A204.1 (cell line): Measurements from ENCODE around the gene SYNPO2.
A peak's percentile ranks its signal among the peaks of the same experiment; 100 is the strongest.
"Not testable (repeated sequence)": the region's sequence is repeated elsewhere in the genome, so short reads cannot be mapped to it uniquely, and the experiment has no call there.

Source experiments
- FAIRE-seq: peaks from 2 replicates; lab custom pipeline; 2012; peaks lifted over from hg19 to GRCh38; lab: Jason Lieb, UNC

The SYNPO2 gene, protein sequence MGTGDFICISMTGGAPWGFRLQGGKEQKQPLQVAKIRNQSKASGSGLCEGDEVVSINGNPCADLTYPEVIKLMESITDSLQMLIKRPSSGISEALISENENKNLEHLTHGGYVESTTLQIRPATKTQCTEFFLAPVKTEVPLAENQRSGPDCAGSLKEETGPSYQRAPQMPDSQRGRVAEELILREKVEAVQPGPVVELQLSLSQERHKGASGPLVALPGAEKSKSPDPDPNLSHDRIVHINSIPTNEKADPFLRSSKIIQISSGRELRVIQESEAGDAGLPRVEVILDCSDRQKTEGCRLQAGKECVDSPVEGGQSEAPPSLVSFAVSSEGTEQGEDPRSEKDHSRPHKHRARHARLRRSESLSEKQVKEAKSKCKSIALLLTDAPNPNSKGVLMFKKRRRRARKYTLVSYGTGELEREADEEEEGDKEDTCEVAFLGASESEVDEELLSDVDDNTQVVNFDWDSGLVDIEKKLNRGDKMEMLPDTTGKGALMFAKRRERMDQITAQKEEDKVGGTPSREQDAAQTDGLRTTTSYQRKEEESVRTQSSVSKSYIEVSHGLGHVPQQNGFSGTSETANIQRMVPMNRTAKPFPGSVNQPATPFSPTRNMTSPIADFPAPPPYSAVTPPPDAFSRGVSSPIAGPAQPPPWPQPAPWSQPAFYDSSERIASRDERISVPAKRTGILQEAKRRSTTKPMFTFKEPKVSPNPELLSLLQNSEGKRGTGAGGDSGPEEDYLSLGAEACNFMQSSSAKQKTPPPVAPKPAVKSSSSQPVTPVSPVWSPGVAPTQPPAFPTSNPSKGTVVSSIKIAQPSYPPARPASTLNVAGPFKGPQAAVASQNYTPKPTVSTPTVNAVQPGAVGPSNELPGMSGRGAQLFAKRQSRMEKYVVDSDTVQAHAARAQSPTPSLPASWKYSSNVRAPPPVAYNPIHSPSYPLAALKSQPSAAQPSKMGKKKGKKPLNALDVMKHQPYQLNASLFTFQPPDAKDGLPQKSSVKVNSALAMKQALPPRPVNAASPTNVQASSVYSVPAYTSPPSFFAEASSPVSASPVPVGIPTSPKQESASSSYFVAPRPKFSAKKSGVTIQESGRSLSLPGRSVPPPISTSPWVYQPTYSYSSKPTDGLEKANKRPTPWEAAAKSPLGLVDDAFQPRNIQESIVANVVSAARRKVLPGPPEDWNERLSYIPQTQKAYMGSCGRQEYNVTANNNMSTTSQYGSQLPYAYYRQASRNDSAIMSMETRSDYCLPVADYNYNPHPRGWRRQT

DNA sequence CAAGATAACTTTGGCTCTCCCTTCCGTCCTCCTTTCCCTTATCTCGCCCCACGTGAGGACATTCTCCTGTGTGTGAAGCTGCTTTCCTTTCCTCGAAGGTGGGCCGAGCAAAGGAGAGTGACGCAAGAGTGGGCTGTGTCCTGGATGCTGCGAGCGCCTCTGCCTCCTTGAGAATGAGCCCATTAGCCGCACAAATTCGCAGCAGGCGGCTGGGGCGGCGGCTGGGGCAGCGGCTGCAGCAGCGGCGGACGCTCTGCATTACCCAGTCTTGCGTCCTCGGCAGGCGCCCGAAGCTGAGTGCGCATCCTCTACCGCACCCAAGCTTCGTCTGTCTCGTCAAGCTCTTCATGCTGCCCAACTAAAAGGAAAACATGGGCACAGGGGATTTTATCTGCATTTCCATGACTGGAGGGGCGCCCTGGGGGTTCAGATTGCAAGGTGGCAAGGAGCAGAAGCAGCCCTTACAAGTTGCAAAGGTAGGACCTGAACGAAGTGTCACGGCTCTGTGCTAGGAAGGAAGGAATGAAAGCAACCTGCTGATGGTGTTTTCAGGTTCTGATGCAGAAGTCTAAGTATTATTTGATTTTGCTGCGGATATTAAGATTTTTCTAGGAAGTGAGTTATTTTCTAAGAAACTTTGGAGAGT is at the start of gene SYNPO2:
SYNPO2 (plus strand) TSS at position 189 of the 646 bp plus-strand sequence; CDS start at position 372, 183 bp downstream.
- no peak for FAIRE-seq

DNA sequence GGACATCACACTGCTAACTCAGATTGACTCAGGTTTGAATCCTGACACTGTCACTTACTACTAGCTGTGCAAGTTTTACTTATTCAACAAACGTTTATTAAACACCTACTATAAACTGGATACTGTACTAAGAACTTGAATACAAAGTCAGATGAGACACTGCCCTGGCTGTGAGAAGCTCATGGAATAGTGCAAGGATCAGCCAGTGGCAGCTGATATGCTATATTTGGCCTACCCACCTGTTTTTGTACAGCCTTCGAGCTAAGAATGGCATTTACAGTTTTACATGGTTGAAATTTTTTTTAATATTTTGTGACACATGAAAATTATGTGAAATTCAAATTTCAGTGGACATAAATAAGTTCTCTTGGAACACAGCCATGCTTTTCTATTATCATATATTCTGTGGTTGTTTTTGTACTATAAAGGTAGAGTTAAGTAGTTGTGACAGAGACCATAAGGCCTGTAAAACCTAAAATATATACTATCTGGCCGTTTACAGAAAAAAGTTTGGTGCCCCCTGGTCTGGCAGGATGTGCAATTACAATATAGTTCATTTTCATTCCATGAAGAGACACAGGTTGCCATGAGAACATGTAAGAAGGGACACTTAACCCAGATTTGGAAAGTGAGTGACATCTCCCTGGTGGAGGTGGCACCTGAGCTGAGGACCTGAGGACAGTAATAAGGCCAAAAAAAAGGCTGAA is 49.3 kb upstream of the SYNPO2 start:
- FAIRE-seq, result no peak

DNA sequence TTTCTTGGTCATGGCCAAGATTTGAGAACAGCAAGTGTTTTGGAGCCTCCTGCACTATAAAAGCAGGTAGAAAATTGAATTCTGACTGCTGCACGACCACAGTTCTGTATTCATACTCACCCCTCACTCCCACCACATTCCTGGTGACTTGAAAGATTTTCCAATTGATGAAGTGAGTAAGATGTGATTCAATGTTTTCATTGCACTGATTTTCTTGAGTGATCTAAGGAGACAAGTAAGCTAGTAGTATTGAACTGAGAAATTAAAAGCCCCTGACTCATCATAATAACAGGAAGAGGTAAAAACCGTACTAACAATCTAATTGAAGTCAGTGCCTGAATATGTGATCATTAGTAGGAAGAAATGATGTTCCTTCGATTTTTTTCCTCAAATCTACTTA is 46.6 kb upstream of the SYNPO2 start:
- FAIRE-seq, result no peak

DNA sequence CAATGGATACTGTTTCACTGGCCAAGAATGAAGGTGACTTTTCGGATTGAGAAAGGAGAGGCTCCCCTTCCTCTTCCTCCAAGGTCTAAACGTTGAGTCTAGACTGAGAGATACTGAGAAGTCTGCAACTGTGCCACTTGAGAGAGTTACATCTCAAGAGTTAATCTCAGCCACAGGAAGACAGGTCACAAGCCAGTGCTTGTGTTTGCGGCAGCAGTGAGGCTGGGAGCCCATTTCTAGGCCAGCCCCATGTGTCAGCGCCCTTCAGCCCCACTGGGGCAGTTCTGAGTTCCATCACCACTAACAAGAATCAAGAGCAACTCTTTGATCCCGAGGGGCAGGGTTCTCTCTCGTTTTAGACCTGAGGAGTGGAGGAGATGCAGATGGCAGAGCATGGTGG is 45.4 kb upstream of the SYNPO2 start:
- no peak for FAIRE-seq

DNA sequence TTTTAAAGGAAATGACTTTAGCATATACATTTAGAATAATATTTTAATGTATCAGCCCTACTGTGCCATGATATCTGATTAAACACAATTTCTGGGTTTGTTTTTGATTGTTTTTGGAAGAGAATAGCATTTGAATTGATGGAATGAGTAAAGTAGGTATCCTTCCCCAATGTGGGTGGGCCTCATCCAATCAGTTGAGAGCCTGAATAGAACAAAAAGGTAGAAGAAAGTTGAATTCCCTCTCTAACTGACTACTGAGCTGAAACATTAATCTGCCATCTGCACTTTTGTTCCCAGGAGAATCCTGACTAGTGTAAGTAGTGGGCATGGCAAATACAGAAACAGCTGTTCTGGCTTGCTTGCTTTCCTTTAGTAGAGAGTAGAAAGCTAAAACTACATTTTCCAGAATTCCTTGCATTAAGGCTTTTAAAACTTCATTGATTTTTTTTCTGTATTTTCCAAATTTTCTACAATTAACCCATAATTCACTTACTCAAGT is 43.1 kb upstream of the SYNPO2 start:
- FAIRE-seq, result no peak

DNA sequence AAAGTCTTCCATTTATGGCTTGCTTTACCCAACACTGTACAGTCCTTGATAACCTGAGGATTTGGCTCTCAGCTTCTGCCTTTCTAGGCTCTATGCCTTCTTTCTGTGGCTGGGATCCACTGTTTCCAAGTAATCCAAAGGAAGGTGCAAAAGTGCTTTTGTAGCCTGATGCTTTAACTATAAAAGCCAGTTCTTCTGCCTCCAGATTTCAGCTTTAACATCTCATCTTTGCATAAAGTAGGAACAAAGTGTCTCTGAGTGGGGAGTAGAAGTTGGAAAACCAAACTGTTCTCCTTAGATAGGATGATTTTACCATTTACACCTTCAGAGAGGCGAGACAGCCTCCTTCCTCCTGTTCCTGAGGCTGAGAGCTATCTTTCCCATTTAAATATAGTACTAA is 41.7 kb upstream of the SYNPO2 start:
- no peak for FAIRE-seq

DNA sequence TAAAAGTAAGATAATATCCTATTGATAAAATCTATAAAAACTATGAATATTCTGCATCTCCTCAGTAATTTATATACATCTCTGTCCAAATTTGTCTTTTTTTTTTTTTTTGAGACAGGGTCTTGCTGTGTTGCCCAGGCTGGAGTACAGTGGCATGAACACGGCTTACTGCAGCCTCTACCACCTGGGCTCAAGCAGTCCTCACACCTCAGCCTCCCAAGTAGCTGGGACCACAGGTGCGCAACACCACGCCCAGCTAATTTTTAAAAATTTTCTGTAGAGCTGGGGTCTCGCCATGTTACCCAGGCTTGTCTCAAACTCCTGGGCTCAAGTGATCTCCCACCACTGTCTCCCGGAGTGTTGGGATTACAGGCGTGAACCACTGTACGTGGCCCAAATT is 40.4 kb upstream of the SYNPO2 start:
- FAIRE-seq, result no peak

DNA sequence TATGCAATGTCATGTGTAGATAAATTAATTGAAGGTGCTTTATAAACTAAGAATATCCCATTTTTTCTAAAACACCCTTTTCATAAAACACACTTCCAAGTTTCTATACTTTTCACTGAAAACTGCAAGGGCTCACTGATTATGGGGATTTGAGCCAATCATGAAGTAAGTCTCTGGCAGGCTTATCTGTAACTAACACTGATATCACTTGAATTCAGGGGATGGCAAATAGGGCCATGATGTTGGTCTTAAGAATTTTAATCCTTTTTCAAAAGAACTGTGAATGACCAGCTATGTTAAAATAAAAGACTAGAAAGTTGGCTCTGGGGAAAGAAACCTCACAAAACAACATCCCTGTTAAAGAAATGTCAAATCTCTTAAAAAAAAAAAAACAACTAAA is 39.8 kb upstream of the SYNPO2 start:
- no peak for FAIRE-seq

DNA sequence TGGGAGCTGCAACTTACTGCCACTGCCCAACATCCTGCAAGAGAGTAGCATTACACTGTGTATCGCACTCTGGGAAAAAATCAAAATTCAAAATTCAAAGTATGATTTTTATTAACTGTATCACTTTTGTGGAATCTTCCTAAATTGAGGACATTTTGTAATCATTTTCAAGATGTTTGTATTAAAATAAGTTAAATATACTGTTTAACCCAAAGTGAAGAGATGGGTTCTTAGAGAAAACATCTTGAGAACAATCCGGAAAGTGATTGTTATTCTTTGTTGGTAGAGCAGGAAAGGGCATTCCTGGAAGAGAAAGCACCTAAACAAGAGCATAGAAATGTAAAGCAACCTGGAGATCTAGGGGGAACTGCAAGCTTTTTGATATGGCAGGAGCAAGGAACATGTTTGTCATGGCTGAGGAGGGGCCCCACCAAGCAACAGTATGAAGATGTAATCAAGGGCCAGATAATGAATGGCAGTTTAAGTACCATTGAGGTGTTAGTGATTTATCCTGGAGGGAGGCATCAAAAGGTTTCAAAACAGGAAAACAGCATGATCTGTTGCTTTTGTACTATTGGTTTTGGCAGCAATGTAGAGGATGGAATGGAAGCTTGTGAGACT is 38.7 kb upstream of the SYNPO2 start:
- FAIRE-seq, result no peak

DNA sequence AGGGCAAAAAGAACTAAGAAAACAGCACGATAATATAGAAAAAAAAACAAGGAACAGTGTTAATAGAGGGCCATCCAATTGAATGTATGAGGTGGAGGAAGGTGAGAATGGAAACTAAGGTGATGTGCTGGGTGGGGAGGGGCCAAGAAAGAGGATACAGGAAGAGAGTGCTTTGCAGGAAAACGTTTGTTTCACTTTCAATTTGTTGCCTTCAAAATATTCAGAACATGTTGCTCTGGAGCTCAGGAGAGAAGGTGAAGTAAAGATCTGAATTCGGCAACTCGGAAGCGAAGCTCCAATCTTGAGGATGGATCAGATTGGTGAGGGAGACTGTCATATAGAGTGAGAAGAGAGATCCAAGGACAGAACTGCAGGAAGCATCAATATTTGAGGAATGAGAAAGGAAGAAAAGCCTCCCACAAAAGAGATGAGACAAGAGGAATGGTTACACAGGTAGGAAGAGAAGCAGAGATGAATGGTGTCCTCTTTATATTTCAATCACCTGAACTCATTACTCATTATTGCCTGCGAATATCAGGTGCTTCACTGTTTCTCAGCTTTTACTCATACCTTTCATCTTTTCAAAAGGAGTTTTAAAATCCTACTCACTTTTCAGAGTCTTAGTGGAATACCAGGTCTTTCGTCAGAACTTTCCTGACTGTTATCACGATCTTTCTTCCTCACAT is 38.0 kb upstream of the SYNPO2 start:
- no peak for FAIRE-seq

DNA sequence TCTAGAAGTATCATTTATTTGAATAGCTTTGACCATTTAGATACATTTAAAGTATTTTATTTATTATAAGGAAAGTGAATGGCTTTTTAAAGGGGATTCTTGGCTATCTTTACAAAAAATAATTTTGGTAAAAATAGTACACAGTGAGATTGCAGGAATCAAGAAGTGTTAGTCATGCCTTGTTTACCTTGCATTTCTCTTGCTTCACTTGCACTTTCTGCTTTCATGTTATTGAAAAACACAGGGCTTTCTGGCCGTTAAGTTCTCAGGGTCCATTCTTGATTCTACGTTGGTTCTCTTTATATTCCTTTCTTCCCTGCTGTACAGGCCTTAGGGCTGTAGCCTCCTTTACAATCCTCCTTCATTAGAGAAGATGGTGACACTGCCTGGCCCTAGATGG is 30.9 kb upstream of the SYNPO2 start:
- FAIRE-seq, result no peak

DNA sequence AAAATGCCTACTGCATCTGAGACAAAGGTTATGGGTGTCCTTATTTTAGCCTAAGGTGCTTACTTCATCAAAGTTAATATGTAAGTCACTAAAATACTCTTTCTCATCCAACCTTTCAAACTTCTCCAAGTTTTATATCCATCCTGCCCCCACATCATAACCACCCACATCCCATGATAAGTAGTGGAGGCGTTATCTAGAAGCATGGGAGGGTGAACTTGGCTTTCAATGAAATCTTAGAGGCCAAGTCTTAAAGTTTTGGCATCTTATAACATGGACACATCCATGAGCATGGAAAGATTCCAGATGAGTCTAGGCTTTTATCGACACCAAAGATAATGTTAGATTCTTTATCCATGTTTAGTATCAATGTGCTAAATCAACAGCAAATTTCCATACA is 29.9 kb upstream of the SYNPO2 start:
- FAIRE-seq, result no peak

DNA sequence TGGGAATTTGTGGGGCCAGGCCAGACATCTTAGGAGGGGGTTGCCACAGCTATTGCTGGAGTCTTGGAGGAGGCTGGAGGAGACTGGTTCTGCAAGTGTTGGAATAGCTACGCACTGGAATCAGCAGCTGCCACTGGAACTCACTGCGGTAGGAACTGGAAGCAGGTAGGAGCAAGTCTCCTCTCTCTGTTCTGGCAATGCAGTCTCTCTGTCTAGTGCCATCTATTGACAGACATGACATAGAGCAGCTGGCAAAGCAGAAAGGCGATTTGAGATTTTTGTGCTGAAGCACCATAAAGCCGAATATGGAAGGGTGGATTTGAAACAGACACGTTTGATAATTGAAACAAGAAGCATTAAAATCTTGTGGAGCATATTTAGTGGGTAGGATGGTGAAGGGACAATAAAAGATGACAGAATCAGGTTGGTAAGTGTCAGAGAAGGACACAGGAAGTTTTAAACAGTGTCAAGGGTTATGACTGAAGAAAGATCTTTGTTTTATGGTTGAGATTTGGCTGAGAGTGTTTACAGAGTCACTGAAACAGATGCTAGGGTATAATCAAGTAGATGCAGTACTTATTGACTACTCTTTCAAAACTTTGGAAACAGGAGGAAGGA is 23.5 kb upstream of the SYNPO2 start:
- peak; percentile 87 for FAIRE-seq

DNA sequence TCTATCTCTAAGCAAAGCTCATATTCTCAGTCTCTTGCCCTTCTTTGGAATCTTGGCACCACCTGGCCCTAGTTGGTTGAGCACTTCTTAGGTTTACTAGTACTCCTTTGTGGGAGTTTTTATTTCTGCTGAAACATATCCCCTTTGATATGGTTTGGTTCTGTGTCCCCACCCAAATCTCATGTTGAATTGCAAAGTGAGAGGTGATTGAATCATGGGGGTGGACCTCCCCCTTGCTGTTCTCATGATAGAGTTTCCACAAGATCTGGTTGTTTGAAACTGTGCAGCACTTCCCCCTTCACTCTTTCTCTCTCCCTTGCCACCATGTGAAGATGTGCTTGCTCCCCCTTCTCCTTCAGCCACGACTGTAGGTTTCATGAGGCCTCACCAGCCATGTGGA is 22.2 kb upstream of the SYNPO2 start:
- FAIRE-seq, result no peak

DNA sequence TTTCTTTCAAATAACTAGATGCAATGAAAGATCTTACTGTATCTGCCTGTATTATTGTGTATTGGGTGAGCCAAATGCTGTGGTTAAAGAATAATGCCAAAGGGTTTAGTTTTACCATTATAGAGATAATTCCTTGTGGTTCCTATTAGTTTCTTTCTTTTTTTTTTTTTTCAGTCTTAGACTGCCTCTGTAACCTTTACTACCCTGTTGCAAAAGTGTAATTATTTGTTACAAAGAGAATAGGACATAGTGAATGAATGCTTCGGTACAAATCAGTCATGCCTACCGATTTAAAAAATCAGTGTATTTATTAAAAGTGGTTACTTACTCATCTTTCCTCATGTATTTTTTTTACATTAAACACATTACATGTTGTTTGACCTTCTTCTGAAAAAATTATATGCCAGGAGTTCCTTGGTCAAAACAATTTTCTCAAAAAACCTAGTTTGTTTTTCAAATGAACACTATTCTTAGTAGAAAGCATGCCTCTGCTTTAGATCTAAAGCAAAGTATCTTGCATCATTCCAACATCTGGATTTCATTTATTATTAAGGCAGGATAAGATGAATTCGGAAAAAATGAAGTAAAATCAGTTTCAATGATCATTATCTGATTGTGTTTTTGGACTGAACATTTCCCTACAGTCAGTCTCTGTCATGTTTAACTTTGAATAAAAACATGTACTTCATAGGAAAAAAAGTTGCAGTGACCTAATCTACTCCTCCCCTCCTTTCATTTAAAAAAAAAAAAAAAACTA is 21.2 kb upstream of the SYNPO2 start:
- no peak for FAIRE-seq

DNA sequence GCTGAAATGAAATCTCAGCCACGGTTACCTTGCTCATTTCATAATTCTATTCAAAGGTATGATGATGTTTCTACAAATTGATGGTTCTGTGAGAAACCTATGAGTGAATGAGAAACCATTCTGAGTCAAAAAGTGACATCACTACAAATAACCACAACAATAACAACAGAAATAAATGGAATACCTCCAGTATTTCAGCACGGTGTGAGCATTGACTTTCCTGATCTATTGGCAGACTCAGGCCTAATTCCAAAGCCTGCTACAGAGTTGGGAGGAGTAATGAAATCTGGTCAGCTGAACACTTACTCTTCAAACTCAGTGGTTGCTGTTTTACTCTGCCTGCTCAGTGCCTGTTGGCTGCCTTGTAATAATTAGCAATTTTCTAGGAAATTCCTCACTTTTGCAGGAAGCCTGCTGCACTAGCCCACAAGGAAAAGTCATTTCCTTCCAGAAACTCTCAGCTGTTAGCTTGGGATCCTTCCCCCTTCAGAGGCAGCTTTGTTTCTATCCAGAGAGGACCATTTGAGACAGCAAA is 18.8 kb upstream of the SYNPO2 start:
- no peak for FAIRE-seq

DNA sequence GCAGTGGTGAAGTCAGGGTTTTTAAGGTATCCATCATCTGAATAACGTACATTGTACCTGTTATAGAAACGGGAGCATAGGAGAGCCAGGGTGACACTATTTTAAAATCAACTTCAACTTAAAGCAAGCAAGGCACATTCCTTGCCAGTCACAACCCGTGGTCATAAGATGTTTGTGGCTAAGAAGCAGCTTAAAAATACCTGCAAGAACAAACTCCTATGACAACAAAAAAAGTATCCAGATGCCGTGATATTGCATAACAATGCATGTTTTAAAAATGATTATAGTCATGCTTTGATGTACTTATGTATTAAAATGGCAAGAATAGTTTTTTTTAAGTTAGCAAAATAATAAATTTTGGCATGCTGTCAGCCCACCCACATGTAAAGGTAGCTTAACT is 16.5 kb upstream of the SYNPO2 start:
- no peak for FAIRE-seq

DNA sequence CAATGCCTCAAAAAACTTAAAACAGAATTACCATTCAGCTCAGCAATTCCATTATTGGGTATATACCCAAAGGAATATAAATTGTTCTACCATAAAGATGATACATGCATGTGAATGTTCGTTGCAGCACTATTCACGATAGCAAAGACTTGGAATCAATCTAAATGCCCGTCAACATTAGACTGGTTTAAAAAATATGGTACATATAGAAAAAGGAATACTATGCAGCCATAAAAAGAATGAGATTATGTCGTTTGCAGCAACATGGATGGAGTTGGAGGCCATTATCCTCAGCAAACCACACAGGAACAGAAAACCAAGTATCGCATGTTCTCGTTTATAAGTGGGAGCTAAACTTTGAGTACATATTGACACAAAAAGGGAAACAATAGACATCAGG is 10.9 kb upstream of the SYNPO2 start:
- FAIRE-seq, result no peak

DNA sequence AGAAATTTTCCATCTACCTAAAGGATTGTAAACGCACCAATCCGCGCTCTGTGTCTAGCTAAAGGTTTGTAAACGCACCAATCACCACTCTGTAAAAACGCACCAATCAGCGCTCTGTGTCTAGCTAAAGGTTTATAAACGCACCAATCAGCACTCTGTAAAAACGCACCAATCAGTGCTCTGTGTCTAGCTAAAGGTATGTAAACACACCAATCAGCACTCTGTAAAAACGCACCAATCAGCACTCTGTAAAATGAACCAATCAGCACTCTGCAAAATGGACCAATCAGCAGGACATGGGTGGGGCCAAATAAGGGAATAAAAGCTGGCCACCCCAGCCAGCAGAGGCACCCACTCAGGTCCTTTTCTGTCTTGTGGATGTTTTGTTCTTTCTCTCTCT is 10.1 kb upstream of the SYNPO2 start:
- not testable (repeated sequence) for FAIRE-seq
